ENCODE results near the gene OR10H4.
"Not testable (repeated sequence)": the region's sequence is repeated elsewhere in the genome, so short reads cannot be mapped to it uniquely, and the experiment has no call there.

The OR10H4 gene

DNA sequence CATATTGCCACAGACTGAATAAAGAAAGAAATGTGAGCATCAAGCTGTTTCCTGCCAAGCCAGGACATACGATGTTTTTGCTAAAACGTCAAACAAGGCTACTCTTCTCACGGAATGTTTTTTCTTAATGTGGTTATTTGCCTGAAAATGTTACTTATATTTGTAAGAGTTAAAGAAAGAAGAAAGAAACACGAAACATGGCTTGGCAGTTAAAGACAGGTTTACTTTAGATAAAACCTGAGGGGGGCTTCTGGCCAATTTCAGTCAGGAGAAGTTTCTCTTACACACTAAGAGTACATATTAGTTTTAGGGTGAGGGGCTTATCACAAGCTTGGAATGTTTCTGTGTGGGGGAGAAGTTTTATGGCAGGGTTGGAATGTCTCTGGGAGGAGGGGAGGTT is 4.4 kb upstream of the OR10H4 start:
- FAIRE-seq = no peak

DNA sequence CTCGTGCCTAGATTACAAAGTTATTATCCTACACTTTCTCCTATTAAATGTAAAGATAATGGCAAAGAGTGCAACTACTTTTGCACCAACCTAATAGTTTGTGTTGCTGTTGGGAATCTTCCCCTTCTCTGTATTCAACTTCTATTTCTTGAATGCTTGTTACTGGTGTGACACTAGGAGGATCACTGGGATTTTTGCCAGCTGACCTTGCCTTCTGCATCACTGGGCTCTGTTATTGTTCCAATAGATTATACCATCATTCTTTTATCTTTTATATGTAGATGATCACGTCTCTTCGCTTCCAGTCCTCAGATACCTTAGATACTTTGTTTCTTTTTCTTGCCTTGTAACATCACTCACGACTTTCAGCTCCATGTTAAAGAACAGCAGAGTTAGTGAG is 3.5 kb upstream of the OR10H4 start:
- FAIRE-seq = no peak

DNA sequence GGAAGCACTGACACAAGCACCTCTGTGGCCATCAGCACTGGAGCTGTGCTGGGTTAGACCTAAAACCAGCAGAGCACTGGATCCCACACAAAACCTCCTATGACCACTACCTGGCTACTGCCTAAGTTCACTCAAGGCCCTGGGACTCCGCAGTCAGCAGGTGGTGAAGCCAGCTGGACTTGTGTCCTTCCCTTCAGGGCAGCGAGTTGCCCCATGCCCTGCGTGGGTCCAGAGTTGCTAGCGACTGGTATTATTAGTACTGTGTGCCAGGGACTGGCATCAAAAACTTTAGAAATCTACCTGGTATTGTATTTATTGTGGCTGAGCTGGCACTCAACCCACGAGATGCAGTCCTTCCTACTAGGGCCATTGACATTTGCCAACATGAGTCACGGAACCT is 6.0 kb downstream of the OR10H4 start:
- FAIRE-seq = no peak

DNA sequence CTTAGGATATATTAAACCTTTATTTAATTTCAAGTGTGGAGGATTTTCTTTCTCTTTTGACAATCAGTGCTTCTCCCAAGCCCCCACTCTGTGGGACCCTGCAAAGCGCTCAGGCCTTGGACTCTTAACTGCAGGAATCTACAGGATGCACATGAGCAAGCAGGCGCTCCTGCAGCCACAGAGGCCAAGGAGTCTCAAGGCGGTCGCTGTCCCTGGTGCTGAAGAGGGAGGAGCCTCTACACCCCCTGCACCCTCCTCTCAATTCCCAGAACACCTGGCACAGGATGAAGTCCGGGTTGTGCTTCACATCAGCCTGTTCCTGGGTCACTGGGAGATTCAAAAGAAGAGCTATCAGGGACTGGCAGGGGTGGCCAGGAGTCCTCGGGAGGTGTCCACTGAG is 13.5 kb downstream of the OR10H4 start:
- FAIRE-seq = no peak

DNA sequence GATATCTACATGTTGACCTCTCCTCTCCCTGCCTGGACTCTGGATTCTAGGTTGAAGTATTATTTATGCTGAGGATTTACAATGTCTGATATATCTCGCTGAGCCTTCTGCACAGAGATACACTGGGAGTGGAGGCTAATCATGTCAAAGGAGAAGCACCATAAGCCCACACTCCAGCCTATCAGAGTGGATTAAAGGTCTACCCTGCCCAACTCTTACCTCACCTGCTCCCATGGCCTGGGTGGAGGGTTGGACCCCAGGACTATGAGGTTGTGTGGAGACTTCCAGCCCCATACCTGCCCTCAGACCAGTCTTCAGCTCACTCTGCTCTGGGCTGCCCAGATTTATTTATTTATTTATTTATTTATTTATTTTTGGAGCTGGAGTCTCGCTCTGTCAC is 15.4 kb downstream of the OR10H4 start:
- no peak for FAIRE-seq

DNA sequence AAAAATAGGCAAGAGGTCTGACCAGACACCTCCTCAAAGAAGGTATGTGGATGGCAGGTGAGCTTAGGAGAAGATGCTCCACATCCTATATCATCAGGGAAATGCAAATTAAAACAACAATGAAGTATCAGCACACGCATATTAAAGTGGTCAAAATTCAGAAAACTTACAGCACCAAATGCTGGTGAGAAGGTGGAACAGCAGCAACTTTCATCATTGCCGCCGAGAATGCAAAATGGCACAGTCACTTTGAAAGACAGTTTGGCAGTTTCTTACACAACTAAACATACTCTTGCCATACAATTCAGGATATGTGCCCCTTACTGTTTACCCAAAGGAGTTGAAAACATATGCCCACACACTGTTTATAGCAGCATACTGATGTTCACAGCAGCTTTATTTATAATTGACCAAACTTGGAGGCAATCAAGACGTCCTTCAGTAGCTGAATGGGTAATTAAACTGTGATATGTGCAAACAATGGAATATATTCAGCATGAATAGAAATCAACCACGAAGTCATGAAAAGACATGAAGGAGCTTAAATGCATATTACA is 22.5 kb downstream of the OR10H4 start:
- no peak for FAIRE-seq

DNA sequence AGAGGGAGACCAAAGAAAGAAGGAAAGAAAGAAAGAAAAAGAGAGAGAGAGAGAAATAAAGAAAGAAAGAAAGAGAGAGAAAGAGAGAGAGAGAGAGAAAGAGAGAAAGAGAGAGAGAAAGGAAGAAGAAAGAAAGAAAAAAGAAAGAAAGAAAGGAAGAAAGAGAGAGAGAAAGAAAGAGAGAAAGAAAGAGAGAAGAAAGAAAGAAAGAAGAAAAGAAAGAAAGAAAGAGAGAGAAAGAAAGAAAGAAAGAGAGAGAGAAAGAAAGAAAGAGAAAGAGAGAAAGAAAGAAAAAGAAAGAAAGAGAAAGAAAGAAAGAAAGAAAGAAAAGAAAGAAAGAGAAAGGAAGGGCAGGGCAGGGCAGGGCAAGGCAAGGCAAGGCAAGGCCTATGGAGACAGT is 23.2 kb downstream of the OR10H4 start:
- not testable (repeated sequence) for FAIRE-seq

DNA sequence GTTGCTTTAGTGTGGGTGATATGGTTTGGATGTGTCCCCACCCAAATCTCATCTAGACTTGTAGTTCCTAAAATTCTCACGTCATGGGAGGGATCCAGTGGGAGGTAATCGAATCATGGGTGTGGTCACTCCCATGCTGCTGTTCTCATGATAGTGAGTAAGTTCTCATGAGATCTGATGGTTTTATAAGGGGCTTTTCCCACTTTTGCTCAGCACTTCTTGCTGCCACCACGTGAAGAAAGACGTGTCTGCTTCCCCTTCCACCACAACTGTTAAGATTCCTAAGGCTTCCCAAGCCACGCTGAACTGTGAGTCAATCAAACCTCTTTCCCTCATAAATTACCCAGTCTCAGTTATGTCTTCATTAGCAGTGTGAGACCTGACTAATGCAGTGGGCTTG is 26.0 kb downstream of the OR10H4 start:
- no peak for FAIRE-seq

DNA sequence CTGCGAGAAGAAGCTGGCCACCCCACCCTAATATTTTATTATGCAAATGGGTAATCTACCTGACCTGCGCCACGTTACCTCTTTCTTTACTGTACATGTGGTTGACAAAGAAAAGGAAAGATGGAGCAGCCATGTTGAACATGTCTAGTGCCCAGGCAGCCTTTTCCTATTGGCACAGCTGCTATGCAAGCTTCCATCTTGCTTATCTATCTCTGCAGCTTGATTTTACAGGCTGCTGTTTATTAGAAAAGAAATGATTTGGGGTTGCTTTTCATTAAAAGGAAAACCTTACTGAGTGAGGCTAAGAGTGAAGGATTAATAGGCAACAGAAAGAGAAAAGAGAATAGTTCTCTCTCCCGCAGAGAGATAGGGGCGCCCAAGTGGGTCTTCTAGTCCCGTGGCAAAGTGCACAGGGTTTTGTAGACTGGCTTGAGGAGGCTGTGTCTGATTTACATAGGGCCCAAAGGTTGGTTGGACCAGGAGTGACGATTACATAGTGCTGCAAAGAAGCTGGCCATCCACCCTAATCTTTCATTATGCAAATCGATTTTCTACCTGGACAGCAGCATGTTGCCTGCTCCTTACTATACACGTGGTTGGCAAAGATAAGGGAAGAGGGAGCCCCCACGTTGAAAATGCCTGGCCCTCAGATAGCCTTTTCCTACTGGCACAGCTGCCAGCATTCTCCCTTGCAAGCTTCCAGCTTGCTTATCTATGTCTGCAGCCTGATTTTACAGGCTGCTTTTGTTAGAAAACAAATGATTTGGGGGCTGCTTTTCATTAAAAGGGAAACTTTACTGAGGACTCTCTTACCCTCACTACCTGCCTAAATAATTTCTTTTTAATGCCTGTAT is 28.3 kb downstream of the OR10H4 start:
- no peak for FAIRE-seq

DNA sequence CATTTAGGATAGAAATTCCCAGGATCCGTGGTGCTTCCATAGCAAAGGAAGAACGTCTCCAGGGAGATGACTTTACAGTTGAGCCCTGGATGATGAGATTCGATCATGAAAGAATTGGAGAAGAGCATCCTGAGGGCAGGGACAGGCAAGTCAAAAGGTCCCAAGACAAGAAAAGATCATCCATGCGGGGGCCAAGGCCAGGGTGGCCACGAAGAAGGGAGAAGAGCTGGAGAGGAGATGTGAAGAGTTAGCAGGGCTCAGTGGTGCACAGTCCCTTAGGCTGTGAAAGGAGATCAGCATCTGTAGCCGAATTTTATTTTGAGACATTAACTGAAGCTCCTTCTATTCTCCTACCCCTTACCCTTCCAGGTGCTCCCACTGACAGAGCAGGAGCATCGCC is 28.9 kb downstream of the OR10H4 start:
- no peak for FAIRE-seq

DNA sequence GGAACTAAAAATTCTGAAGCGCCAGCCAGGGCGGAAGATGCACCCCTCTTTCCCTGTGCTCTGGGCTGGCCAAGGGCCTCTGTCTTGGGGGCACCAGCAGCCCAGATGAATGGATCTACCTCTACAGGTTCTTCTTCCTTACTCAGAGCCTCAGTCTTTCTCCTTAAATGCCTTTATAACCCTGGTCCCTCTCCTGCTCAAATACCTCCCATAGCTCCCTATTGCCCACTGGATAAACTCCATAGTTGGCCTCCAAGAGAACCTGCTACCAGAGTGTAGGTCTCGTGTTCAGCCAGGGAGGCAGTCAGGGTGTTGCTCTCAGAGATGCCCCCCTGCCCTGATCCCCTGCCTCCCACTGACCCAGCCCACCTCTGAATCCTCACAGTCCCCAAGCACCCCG is 30.5 kb downstream of the OR10H4 start:
- no peak for FAIRE-seq

DNA sequence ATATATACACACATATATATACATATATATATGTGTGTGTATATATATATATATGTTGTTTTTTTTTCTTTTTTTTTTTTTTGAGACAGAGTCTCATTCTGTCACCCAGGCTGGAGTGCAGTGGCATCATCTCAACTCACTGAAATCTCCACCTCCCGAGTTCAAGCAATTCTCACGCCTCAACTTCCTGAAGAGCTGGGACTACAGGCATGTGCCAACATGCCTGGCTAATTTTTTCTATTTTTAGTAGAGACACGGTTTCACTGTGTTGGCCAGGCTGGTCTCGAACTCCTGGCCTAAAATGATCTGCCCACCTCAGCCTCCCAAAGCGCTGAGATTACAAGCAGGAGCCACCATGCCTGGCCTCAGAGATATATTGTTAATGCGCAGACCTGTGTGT is 37.0 kb downstream of the OR10H4 start:
- FAIRE-seq = not testable (repeated sequence)

DNA sequence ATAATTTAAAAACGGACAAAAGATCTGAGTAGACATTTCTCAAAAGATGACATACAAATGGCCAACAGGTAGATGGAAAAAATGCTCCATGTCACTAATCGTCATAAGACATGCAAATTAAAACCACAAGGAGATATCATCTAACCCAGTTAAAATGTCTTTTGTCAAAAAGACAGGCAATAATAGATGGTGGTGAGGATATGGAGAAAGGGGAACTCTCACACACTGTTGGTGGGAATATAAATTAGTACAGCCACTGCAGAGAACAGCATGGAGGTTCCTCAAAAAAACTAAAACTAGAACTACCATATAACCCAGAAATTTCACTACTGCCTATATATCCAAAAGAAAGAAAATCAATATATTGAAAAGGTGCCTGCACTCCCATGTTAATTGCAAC is 37.9 kb downstream of the OR10H4 start:
- FAIRE-seq = no peak

DNA sequence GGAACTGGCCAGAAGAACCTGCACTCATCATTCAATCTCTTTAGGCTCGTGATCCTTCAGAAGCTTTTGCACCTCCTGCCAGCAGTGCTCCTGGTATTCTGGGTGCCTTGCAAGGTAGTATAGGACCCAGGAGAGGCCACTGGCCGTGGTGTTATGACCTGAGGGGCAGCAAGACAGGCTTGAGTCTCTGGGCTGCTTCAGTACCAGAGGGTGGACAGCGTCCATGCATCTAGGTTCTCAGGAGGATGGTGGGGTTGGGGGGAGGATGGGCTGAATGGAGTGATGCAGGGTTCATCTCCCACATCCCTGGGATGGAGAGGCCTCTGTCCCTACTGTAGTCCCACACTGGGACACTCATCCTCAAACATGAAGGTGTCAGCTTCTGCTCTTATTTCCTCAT is 41.1 kb downstream of the OR10H4 start:
- FAIRE-seq = no peak

DNA sequence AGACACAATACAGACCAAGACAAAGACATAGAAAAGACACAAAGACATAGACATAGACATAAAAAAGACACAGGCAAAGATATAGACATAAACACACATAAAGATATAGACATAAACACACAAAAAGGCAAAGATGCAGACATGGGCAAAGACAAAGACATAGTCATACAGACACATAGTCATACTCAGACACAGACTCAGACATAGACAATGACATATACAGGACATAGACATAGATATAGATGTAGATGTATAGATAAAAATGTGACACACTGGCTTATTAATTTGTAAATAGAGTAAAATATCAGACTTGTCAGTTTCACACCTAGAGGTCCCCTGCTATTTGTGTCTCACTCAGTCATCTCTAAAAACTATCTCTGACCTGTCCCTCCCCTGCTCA is 42.8 kb downstream of the OR10H4 start:
- FAIRE-seq = no peak

DNA sequence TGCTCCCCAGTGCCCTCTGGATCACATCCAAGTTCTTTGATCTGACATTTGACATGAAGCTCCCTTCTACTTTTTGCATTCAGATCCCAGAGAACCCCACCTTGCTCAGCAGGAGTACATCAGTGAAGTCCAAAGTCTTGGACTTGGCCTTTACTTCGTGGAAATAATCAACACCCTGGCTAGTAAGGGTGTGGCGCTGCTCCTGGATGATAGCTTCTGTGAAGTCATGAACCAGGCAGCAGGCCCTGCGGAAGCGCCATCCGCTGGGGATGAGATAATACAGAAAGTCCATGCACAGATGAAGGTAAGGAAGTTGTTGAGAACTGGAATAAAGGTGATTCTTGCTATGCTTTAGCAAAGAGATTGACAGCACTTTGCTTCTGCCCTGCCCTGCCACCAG is 43.2 kb downstream of the OR10H4 start:
- FAIRE-seq = no peak

DNA sequence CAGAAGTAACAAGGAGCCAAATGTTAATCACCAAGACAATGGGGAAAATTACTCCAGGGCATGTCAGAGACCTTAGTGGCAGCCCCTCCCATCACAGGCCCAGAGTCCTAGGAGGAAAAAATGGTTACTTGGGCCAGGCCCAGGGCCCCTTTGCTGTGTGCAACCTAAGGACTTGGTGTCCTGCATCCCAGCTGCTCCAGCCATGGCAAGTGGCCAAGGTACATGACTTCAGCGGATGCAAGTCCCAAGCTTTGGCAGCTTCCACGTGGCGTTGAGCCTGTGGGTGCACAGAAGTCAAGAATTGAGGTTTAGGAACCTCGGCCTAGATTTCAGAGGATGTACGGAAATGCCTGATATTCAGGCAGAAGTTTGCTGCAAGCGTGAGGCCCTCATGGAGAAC is 46.7 kb downstream of the OR10H4 start:
- FAIRE-seq = no peak

DNA sequence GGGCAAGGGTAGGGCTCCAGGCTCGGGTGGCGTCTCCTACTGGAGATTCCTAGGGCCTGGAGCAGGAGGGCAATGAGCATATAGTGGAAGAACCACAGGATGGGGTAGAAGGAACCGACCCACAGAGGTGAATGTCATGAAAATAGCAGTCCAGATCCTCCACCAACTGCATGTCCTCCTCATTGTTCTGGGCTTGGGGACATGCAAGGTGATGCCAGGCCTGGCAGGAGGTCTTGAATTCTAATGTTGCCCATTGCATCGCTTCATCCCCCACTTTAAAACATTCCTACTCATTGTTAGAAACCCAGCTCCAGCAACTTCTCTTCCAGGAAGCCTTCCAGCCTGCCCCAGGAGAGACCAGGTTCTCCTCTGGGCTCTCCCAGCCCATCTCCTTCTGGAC is 49.4 kb downstream of the OR10H4 start:
- no peak for FAIRE-seq
